HepG2 (cell line): ENCODE data around the gene INTS6. TPM values are rescaled to one million over a fixed set of nuclear protein-coding genes. Genes with fewer than 3 reads are reported as not detected.

Experiments used
- ATF5 ChIP-seq: sonication (generic); formaldehyde crosslinking; IDR thresholded peaks from 2 replicates; pipeline ENCODE4 v1.4.0; 2020; ENCODE audit warnings: mild to moderate bottlenecking, low read depth, missing genetic modification reagents
- BCL6 ChIP-seq: IDR thresholded peaks from 2 replicates; pipeline ENCODE4 v1.6.1; 2016; ENCODE audit warnings: missing genetic modification reagents, missing compliant biosample characterization
- ESRRA ChIP-seq: sonication (generic); formaldehyde crosslinking; IDR thresholded peaks from 2 replicates; pipeline ENCODE4 v1.5.1; 2020; ENCODE audit warnings: mild to moderate bottlenecking, low read depth, missing genetic modification reagents
- ETS1 ChIP-seq: sonication (generic); formaldehyde crosslinking; IDR thresholded peaks from 2 replicates; pipeline ENCODE4 v1.4.0; 2020; ENCODE audit warnings: missing genetic modification reagents
- GABPB1 ChIP-seq: IDR thresholded peaks from 2 replicates; pipeline ENCODE4 v1.6.1; 2016; ENCODE audit warnings: mild to moderate bottlenecking, missing genetic modification reagents, moderate library complexity, missing compliant biosample characterization
- GRHL1 ChIP-seq: sonication (generic); formaldehyde crosslinking; conservative IDR thresholded peaks from 2 replicates; pipeline ENCODE4 v1.8.0; 2022; ENCODE audit warnings: missing genetic modification reagents
- KAT7 ChIP-seq: IDR thresholded peaks from 2 replicates; pipeline ENCODE4 v1.6.1; 2018; ENCODE audit warnings: borderline replicate concordance, missing compliant biosample characterization
- ZHX2 ChIP-seq, 2 experiments: sonication (generic) in 1 of 2; formaldehyde crosslinking in 1 of 2; IDR thresholded peaks; 2 replicates each; pipeline versions ENCODE4 v1.6.1 to v1.9.0; 2014 to 2022; ENCODE audit warnings: antibody characterized with exemption in 1 of 2, borderline replicate concordance in 1 of 2, inconsistent platforms in 1 of 2, low read depth in 1 of 2, missing genetic modification reagents in 1 of 2
- ZNF512B ChIP-seq: sonication (generic); formaldehyde crosslinking; IDR thresholded peaks from 2 replicates; pipeline ENCODE4 v1.5.1; 2020; ENCODE audit warnings: missing genetic modification reagents, mild to moderate bottlenecking, borderline replicate concordance
- ZNF552 ChIP-seq: sonication (generic); formaldehyde crosslinking; IDR thresholded peaks from 2 replicates; pipeline ENCODE4 v1.9.0; 2022; ENCODE audit warnings: missing genetic modification reagents, mild to moderate bottlenecking, borderline replicate concordance
- ZNF75D ChIP-seq: sonication (generic); formaldehyde crosslinking; IDR thresholded peaks from 2 replicates; pipeline ENCODE4 v1.8.1; 2023; ENCODE audit warnings: missing genetic modification reagents, mild to moderate bottlenecking, borderline replicate concordance
- ZNF83 ChIP-seq: sonication (generic); formaldehyde crosslinking; IDR thresholded peaks from 2 replicates; pipeline ENCODE4 v1.4.0; 2020; ENCODE audit warnings: missing genetic modification reagents, mild to moderate bottlenecking, borderline replicate concordance
- ZNF878 ChIP-seq: sonication (generic); formaldehyde crosslinking; IDR thresholded peaks from 2 replicates; pipeline ENCODE4 v1.8.1; 2023; ENCODE audit warnings: mild to moderate bottlenecking, missing genetic modification reagents, moderate library complexity
- ZSCAN22 ChIP-seq: sonication (generic); formaldehyde crosslinking; IDR thresholded peaks from 2 replicates; pipeline ENCODE4 v1.4.0; 2020; ENCODE audit warnings: mild to moderate bottlenecking, missing genetic modification reagents
- polyA plus RNA-seq, 8 experiments: library from polyadenylated mRNA; depleted of rRNA in 3 of 8; stranded (reverse) in 7 of 8; unstranded in 1 of 8; fragments of >200 nt; fragmentation: Illumina TruSeq in 4 of 8; extraction: Trizol in 4 of 8; gene quantifications; 2 replicates each; pipeline versions ENCODE4 v1.2.1 to v1.2.3, GENCODE V29; 2011 to 2016; ENCODE audit warnings: low read depth in 4 of 8, missing spikeins in 1 of 8, mixed read lengths in 1 of 8; ENCODE audit not compliant: insufficient read depth in 1 of 8
- total RNA-seq, 5 experiments: library from RNA; depleted of rRNA; stranded (reverse); fragments of >200 nt; fragmentation: Illumina TruSeq; extraction: Trizol; gene quantifications; 2 replicates each; pipeline ENCODE4 v1.2.3, GENCODE V29; 2016; ENCODE audit warnings: low read depth in 1 of 5

The INTS6 gene
- total and polyA plus RNA-seq, 2 of the 13 experiments (the other 11 are each of a cell fraction or from before 2014, with no cell fraction given) = 27.9 to 38.4 TPM

GRCh38 chr13:51451467-51452360, 1.1 kb downstream of the INTS6 start (continued):
- no peak for TF ChIP-seq ZHX2 (IDR thresholded peaks at IDR 0.05; ENCODE audit: low read depth)
- TF ChIP-seq ZHX2 (CRISPR knock-in tag; IDR thresholded peaks at IDR 0.05; ENCODE audit: borderline replicate concordance) = no peak
- no peak for TF ChIP-seq ZNF552
- 0 out of 2 replicates have a peak, but pooled peaks have one; percentile 24 for TF ChIP-seq GABPB1
- no peak for TF ChIP-seq KAT7 (CRISPR knock-in tag)
- no peak for TF ChIP-seq ZNF878 (CRISPR knock-in tag)
- no peak for TF ChIP-seq ZSCAN22
- TF ChIP-seq ATF5 (CRISPR knock-in tag) = no peak
- TF ChIP-seq ESRRA (CRISPR knock-in tag) = no peak
- TF ChIP-seq GRHL1 (CRISPR knock-in tag) = no peak
- no peak for TF ChIP-seq BCL6
- TF ChIP-seq ZNF83 = no peak
- no peak for TF ChIP-seq ZNF75D
- no peak for TF ChIP-seq ZNF512B
- no peak for TF ChIP-seq ETS1
